MM.1S (cell line): Measurements from ENCODE around the gene ERCC3.

Experiments
- EZH2 ChIP-seq: fragments of 300-600 bp; sonication (generic); optimal IDR thresholded peaks from 2 replicates; pipeline ENCODE3; 2017; ENCODE audit warnings: low read depth, mild to moderate bottlenecking, antibody characterized with exemption, low read length, mixed read lengths
- EZH2phosphoT487 ChIP-seq: fragments of 300-600 bp; sonication (generic); IDR thresholded peaks from 2 replicates; pipeline ENCODE4 v1.6.1; 2018; ENCODE audit warnings: antibody characterized with exemption, low read length
- TF ChIP-seq, protein P1 (sequence below): fragments of 300-600 bp; sonication (generic); IDR thresholded peaks from 2 replicates; pipeline ENCODE4 v1.5.1; 2016; ENCODE audit warnings: antibody characterized with exemption, low read length, mixed read lengths

DNA sequence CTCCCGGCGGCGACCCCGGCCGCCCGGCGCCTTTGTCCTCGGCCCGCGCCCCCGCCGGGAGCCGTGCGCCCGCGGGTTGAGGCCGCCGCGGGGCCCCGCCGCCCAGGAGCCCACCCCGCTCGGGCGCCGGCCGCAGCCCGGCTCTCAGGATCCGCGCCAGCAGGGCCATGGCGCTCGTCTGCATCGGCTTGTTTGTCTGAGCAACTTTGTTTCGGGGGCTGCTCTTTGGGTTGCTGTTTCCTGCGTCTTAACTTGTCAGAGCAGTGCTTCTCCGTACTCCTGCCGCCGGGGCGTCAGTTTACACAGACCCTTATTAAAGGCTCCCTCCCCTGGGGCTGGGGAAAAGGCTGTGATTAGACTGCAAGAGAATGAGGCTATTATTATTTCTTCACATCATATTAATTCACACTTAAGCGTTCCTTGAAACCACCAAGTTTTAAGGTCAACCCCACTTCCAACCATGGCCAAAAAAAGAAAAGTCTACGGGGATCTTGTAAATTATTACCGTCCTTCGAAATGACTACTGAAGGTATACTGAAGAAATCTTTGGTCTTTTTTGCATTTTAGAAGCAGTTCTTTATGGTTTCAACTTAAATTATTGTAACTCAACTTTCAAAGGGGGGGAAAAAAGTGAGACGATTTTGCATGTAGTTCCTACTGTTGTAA, 73.7 kb downstream of the ERCC3 start, which contains the start of gene CYP27C1:
- TF ChIP-seq, protein P1, sequence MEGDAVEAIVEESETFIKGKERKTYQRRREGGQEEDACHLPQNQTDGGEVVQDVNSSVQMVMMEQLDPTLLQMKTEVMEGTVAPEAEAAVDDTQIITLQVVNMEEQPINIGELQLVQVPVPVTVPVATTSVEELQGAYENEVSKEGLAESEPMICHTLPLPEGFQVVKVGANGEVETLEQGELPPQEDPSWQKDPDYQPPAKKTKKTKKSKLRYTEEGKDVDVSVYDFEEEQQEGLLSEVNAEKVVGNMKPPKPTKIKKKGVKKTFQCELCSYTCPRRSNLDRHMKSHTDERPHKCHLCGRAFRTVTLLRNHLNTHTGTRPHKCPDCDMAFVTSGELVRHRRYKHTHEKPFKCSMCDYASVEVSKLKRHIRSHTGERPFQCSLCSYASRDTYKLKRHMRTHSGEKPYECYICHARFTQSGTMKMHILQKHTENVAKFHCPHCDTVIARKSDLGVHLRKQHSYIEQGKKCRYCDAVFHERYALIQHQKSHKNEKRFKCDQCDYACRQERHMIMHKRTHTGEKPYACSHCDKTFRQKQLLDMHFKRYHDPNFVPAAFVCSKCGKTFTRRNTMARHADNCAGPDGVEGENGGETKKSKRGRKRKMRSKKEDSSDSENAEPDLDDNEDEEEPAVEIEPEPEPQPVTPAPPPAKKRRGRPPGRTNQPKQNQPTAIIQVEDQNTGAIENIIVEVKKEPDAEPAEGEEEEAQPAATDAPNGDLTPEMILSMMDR = no peak
- no peak for TF ChIP-seq EZH2phosphoT487
- no peak for TF ChIP-seq EZH2
